GM18873 (cell line): ENCODE measurements around the gene TSC22D2.

ENCODE experiments used
- ATAC-seq: cut with Tn5 transposase; IDR thresholded peaks from one replicate; pipeline ENCODE4 v1.9.1; 2021; ENCODE audit warnings: mild to moderate bottlenecking, moderate library complexity, moderate number of reproducible peaks; ENCODE audit not compliant: unreplicated experiment, low FRiP score

TSC22D2 gene

GRCh38 chr3:150410311-150411105 lies 2.4 kb downstream of the TSC22D2 start:
- no peak for ATAC-seq

DNA sequence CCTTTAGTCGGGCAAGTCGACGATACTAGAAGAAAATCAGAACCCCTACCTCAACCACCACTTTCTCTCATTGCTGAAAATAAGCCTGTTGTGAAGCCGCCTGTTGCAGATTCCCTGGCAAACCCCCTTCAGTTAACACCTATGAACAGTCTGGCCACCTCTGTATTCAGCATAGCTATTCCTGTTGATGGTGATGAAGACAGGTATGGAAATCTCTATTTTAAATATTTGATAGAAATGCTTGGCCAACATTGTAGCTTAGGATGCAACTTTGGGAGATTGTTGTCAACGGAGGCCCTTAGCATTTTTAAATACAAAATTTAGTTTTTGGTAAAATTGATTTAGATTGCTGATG lies 3.0 kb downstream of the TSC22D2 start:
- ATAC-seq: no peak

DNA sequence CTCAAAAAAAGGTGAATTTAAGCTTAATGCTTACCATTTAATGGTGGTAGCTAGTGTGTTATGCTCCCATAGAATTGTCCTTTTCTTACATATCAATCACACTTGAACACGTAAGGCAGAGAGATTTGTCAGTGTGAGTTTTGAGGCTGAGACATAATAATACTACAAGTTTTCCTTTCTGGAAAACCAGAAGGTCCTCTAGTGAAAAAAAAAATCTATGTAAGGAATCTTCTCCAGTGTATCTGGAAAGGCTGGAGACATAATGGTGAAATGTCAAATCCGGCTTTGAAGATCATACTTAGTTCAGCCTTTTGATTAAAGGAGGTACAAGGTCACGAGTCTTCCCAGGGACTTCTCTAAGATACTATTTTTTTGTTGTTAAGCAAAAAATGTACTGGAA lies 3.4 kb downstream of the TSC22D2 start:
- ATAC-seq: no peak

DNA sequence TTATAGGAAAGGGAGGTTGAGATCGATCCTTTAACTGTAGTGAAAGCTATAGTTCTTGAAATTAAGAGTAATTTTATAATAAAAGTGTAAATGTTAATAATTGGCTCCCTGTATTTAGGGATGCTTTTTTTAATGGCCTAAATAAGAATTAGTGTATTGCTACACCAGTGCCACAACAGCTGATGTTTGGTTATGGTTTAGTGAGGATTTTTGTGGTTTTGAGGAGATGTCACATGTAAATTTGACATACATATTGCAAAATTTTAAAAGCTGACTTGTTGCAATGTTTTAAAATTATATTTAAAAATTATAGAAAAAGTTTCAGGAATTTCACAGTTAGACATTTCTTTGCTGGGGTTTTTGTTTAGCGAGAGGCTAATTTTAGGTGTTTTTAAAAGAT lies 3.9 kb downstream of the TSC22D2 start:
- ATAC-seq: no peak

- no peak for ATAC-seq
Observed at GRCh38 chr3:150412561-150413231, 4.6 kb downstream of the TSC22D2 start.

DNA sequence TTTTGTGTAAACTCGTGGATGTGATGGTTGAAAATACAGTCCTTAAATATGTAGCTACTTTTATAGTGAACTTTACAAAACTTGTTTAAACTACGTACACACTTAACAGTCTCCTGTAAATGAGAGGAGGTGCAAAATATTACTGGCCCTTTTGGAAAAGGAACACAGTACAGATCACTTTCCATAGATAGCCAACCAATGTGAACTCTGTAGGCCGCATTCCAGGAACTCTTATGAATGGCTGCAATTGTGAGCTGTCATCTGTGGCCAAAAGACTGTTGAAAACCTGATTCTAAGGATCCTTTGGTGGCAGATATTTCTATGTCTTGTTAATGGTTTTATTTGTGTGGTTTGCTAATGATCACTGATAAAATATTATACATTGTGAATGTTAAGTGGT lies 6.2 kb downstream of the TSC22D2 start:
- no peak for ATAC-seq

DNA sequence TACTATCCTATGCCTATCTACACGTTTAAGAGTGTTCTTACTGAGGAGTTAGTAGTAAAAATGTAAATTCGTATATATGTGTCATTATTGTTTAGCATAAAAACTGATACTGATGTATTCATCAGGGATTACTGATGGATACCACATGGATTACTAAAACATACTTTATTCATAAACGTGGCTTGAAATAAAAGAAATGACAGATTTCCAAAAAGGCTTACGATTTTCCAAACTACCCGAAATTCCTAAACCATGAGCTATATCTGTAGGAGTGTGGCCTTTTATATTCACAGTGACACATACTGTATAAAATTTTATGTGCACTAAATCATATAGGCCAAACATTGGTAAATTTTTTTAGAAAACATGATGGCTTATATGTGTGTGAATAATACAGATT lies 6.9 kb downstream of the TSC22D2 start:
- ATAC-seq: no peak

- no peak for ATAC-seq
Observed at GRCh38 chr3:150419076-150419868, 11.2 kb downstream of the TSC22D2 start.

- no peak for ATAC-seq
Observed at GRCh38 chr3:150419959-150420358, 11.9 kb downstream of the TSC22D2 start.

GRCh38 chr3:150421256-150421655 lies 13.2 kb downstream of the TSC22D2 start:
- ATAC-seq: no peak

GRCh38 chr3:150421799-150422548 lies 13.9 kb downstream of the TSC22D2 start:
- no peak for ATAC-seq

- no peak for ATAC-seq
Observed at GRCh38 chr3:150422907-150423306, 14.8 kb downstream of the TSC22D2 start.

DNA sequence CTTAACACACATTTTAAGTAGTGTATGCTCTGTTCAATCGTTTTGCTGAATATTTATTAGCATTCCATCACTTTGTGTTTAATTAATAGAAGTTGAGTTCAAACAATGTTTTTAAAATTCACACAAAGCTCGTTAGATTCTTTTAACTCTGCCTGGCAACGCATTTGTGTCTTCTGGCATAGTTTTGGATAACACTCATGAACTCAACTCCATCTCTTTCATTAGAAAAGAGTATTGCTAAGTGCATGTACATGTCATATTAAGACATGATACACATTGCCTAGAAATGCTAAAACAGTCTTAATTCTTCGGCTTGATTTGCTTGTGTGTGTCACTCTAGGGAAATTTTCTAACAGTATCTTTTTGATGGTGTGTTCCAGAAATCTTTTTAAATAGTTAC lies 15.7 kb downstream of the TSC22D2 start:
- ATAC-seq: no peak

- ATAC-seq: no peak
Observed at GRCh38 chr3:150426292-150426691, 18.2 kb downstream of the TSC22D2 start.

DNA sequence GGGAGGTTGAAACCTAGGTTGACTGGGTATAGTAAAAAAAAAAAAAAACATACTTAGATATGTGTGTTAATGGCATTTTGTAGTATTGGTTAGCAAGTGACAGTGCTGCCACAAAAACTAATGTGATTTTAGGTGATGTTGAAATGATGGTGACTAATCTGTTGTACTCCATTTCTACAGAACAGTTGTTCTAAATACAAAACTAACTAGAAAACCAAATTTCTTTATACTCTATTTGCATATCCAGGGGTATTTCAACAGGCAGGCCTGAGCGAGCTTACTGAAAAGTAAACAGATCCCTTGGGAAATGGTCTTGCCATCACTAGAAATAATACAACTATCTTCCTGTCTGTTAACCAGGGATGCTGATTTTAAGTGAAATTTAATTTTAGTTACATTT lies 20.5 kb downstream of the TSC22D2 start:
- no peak for ATAC-seq

GRCh38 chr3:150429767-150430671 lies 21.9 kb downstream of the TSC22D2 start:
- no peak for ATAC-seq

GRCh38 chr3:150433347-150433746 lies 25.2 kb downstream of the TSC22D2 start:
- no peak for ATAC-seq

DNA sequence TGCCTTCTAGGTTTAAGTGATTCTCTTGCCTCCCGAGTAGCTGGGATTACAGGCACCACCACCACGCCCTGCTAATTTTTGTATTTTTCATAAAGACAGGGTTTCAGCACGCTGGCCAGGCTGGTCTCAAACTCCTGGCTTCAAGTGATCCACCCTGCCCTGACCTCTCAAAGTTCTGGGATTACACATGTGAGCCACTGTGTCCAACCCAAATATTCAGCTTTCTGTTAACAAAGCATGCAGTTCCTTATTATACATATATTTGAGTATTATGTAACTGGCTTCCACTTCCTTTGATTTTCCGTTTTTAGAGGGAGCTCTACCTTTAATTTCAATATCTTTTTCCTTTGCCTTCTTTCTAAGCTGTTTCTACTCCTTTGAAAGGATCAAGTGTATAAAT lies 26.1 kb downstream of the TSC22D2 start:
- ATAC-seq: no peak

DNA sequence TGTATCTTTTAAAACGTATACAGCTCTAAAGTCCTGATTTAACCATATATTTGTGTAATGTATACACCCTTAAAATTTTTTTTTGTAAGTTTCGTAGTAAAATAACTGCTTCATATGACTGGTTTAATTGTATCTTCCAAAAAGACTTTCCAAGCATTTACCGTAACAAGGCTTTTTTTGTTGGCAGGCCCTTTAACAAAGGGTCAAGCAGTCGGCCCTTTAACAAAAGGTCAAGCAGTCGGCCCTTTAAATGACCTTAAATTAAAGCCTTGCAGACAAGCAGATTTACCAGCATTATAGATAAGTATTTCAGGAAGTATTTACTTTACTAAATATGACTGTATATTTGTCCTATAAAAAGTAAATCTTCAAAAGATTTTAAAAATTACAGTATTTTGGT lies 28.1 kb downstream of the TSC22D2 start:
- no peak for ATAC-seq

- ATAC-seq: no peak
Observed at GRCh38 chr3:150439657-150440056, 31.6 kb downstream of the TSC22D2 start.
